PC-9 (cell line): ENCODE measurements around the gene RAI2.

Experiments
- EZH2 ChIP-seq: fragments of 200-600 bp; sonication (generic); IDR thresholded peaks from 2 replicates; pipeline ENCODE4 v1.8.0; 2017; ENCODE audit warnings: antibody characterized with exemption, low read depth
- TF ChIP-seq, protein P1 (sequence below): fragments of 200-600 bp; sonication (generic); conservative IDR thresholded peaks from 2 replicates; pipeline ENCODE4 v1.6.1; 2017; ENCODE audit warnings: mixed run types, antibody characterized with exemption, mild to moderate bottlenecking, moderate library complexity

DNA sequence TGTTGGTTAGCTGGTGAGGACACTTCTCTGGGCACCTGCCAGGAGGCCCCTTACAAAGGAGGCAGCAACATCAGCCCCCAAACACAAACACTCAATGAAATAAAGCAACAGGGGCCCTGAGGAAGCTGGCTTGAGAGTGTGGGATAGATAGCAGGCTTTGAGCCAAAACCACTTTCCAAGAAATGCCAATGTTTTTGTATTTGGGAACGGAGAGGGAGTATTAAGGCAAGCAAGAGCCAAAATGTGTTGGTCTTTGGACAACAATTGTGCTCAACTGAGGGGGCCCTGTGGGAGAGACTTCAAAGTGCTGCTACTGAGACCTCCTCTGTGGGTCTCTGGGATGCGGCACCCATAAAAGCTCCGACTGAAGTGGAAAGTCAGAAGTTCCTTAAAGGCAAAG is 41.0 kb downstream of the RAI2 start:
- TF ChIP-seq, protein P1, sequence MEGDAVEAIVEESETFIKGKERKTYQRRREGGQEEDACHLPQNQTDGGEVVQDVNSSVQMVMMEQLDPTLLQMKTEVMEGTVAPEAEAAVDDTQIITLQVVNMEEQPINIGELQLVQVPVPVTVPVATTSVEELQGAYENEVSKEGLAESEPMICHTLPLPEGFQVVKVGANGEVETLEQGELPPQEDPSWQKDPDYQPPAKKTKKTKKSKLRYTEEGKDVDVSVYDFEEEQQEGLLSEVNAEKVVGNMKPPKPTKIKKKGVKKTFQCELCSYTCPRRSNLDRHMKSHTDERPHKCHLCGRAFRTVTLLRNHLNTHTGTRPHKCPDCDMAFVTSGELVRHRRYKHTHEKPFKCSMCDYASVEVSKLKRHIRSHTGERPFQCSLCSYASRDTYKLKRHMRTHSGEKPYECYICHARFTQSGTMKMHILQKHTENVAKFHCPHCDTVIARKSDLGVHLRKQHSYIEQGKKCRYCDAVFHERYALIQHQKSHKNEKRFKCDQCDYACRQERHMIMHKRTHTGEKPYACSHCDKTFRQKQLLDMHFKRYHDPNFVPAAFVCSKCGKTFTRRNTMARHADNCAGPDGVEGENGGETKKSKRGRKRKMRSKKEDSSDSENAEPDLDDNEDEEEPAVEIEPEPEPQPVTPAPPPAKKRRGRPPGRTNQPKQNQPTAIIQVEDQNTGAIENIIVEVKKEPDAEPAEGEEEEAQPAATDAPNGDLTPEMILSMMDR = no peak
- no peak for TF ChIP-seq EZH2
